WTC11 (cell line): ENCODE results near the gene FAM47E. TPM values are rescaled to one million over a fixed set of nuclear protein-coding genes. Genes with fewer than 3 reads are reported as not detected.

Experiments used
- AR ChIP-seq: fragments of 250-450 bp; sonication (Bioruptor Pico); IDR thresholded peaks from 2 replicates; pipeline ENCODE4 v1.9.0; 2021; ENCODE audit warnings: mild to moderate bottlenecking
- ARID4B ChIP-seq: sonication (generic); formaldehyde crosslinking; IDR thresholded peaks from 2 replicates; pipeline ENCODE4 v1.8.0; 2023; ENCODE audit warnings: missing genetic modification reagents, mild to moderate bottlenecking, borderline replicate concordance
- ATF1 ChIP-seq: sonication (generic); formaldehyde crosslinking; IDR thresholded peaks from 2 replicates; pipeline ENCODE4 v1.8.1; 2023; ENCODE audit warnings: mild to moderate bottlenecking, moderate library complexity, missing genetic modification reagents
- CREM ChIP-seq: sonication (generic); formaldehyde crosslinking; IDR thresholded peaks from 2 replicates; pipeline ENCODE4 v1.8.1; 2022; ENCODE audit warnings: mild to moderate bottlenecking, missing genetic modification reagents, moderate library complexity
- FOXJ3 ChIP-seq: sonication (generic); formaldehyde crosslinking; IDR thresholded peaks from 2 replicates; pipeline ENCODE4 v1.9.0; 2021; ENCODE audit warnings: missing genetic modification reagents, mild to moderate bottlenecking, borderline replicate concordance
- GABPB1 ChIP-seq: sonication (generic); formaldehyde crosslinking; IDR thresholded peaks from 2 replicates; pipeline ENCODE4 v1.8.1; 2023; ENCODE audit warnings: mild to moderate bottlenecking, missing genetic modification reagents
- IRF1 ChIP-seq: sonication (generic); formaldehyde crosslinking; IDR thresholded peaks from 2 replicates; pipeline ENCODE4 v1.8.0; 2023; ENCODE audit warnings: missing genetic modification reagents
- MXD4 ChIP-seq: fragments of 250-450 bp; sonication (Bioruptor Pico); IDR thresholded peaks from 2 replicates; pipeline ENCODE4 v1.8.0; 2021; ENCODE audit warnings: mild to moderate bottlenecking, moderate library complexity, borderline replicate concordance
- NFYB ChIP-seq: sonication (generic); formaldehyde crosslinking; conservative IDR thresholded peaks from 2 replicates; pipeline ENCODE4 v1.8.0; 2022; ENCODE audit warnings: low read depth, missing genetic modification reagents
- SMAD4 ChIP-seq: sonication (generic); formaldehyde crosslinking; IDR thresholded peaks from 2 replicates; pipeline ENCODE4 v1.8.0; 2022; ENCODE audit warnings: mild to moderate bottlenecking, missing genetic modification reagents
- SP1 ChIP-seq: sonication (generic); formaldehyde crosslinking; conservative IDR thresholded peaks from 2 replicates; pipeline ENCODE4 v1.8.1; 2022; ENCODE audit warnings: missing genetic modification reagents
- TEAD4 ChIP-seq: sonication (generic); formaldehyde crosslinking; IDR thresholded peaks from 2 replicates; pipeline ENCODE4 v1.8.0; 2022; ENCODE audit warnings: mild to moderate bottlenecking, missing genetic modification reagents
- ZNF121 ChIP-seq: sonication (generic); formaldehyde crosslinking; IDR thresholded peaks from 2 replicates; pipeline ENCODE4 v1.8.0; 2023; ENCODE audit warnings: missing genetic modification reagents
- ZNF138 ChIP-seq: sonication (generic); formaldehyde crosslinking; conservative IDR thresholded peaks from 2 replicates; pipeline ENCODE4 v1.8.1; 2022; ENCODE audit warnings: mild to moderate bottlenecking, moderate library complexity, missing genetic modification reagents
- ZNF219 ChIP-seq: sonication (generic); formaldehyde crosslinking; IDR thresholded peaks from 2 replicates; pipeline ENCODE4 v1.8.0; 2023; ENCODE audit warnings: missing genetic modification reagents, mild to moderate bottlenecking, borderline replicate concordance
- ZNF263 ChIP-seq: sonication (generic); formaldehyde crosslinking; IDR thresholded peaks from 2 replicates; pipeline ENCODE4 v1.8.1; 2022; ENCODE audit warnings: low read depth, mild to moderate bottlenecking, moderate library complexity, missing genetic modification reagents
- ZNF416 ChIP-seq: fragments of 250-450 bp; sonication (Bioruptor Pico); IDR thresholded peaks from 2 replicates; pipeline ENCODE4 v1.9.0; 2021; ENCODE audit warnings: mild to moderate bottlenecking, inconsistent platforms
- total RNA-seq: library from RNA; stranded (reverse); gene quantifications from 3 replicates; pipeline ENCODE4 v1.2.3, GENCODE V29; 2021
- TF ChIP-seq, protein P1 (sequence below): sonication (generic); formaldehyde crosslinking; IDR thresholded peaks from 2 replicates; pipeline ENCODE4 v1.8.1; 2023; ENCODE audit warnings: mild to moderate bottlenecking, moderate library complexity, missing genetic modification reagents
- TF ChIP-seq, protein P2 (sequence below): sonication (generic); formaldehyde crosslinking; IDR thresholded peaks from 2 replicates; pipeline ENCODE4 v1.8.1; 2022; ENCODE audit warnings: low read depth, missing genetic modification reagents, borderline replicate concordance
- TF ChIP-seq, protein P3 (sequence below): fragments of 250-450 bp; sonication (Bioruptor Pico); conservative IDR thresholded peaks from 2 replicates; pipeline ENCODE4 v1.9.0; 2021; ENCODE audit warnings: mild to moderate bottlenecking

Gene FAM47E
- total RNA-seq, 1 experiment from 2014 or later, result 1.4 TPM

GRCh38 chr4:76213415-76214176 lies 37.9 kb upstream of the FAM47E start, which contains the start of gene SCARB2 (continued):
- no peak for TF ChIP-seq AR (CRISPR knock-in tag)
- TF ChIP-seq, protein P1, sequence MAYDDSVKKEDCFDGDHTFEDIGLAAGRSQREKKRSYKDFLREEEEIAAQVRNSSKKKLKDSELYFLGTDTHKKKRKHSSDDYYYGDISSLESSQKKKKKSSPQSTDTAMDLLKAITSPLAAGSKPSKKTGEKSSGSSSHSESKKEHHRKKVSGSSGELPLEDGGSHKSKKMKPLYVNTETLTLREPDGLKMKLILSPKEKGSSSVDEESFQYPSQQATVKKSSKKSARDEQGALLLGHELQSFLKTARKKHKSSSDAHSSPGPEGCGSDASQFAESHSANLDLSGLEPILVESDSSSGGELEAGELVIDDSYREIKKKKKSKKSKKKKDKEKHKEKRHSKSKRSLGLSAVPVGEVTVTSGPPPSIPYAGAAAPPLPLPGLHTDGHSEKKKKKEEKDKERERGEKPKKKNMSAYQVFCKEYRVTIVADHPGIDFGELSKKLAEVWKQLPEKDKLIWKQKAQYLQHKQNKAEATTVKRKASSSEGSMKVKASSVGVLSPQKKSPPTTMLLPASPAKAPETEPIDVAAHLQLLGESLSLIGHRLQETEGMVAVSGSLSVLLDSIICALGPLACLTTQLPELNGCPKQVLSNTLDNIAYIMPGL, result no peak; the same call in 1 of the 2 replicates
- TF ChIP-seq ZNF121, result no peak
- TF ChIP-seq FOXJ3 (CRISPR knock-in tag), result no peak
- TF ChIP-seq ARID4B, result no peak
- no peak for TF ChIP-seq ATF1
- no peak for TF ChIP-seq MXD4 (CRISPR knock-in tag)
- no peak; the same call in 1 of the 2 replicates for TF ChIP-seq ZNF219 (CRISPR knock-in tag)
- peak; percentile 53; the same call in 1 of the 2 replicates for TF ChIP-seq GABPB1 (CRISPR knock-in tag)
- TF ChIP-seq, protein P2, sequence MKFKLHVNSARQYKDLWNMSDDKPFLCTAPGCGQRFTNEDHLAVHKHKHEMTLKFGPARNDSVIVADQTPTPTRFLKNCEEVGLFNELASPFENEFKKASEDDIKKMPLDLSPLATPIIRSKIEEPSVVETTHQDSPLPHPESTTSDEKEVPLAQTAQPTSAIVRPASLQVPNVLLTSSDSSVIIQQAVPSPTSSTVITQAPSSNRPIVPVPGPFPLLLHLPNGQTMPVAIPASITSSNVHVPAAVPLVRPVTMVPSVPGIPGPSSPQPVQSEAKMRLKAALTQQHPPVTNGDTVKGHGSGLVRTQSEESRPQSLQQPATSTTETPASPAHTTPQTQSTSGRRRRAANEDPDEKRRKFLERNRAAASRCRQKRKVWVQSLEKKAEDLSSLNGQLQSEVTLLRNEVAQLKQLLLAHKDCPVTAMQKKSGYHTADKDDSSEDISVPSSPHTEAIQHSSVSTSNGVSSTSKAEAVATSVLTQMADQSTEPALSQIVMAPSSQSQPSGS (CRISPR knock-in tag), result no peak
- TF ChIP-seq, protein P3, sequence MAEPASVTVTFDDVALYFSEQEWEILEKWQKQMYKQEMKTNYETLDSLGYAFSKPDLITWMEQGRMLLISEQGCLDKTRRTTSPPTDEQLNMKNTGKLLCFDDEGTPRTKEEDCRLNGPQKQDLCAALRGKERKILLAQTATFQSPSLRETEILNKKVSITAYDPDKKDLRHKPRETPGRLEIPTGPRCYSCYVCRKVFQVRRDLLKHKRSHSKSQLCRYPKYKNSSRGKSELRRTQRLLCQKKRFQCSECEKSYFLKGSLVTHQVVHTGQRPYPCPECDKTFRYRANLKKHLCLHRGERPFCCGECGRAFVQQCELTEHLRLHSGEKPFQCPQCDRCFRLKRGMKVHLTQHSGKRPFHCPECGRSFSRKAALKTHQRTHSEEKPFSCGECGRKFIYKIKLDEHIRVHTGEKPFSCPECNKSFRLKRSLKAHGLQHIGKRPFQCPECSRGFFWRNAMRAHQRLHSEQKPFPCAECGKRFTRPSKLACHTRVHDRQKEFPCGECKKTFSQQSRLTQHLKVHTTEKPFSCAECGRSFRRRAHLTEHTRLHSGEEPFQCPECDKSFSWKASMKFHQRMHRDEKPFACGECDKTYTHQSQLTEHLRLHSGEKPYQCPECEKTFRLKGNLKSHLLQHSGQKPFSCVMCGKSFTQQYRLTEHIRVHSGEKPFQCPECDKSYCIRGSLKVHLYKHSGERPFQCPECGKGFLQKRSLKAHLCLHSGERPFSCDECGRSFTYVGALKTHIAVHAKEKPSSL (CRISPR knock-in tag), result no peak
- no peak; the same call in 1 of the 2 replicates for TF ChIP-seq NFYB
- no peak for TF ChIP-seq TEAD4 (CRISPR knock-in tag)
- TF ChIP-seq ZNF263 (CRISPR knock-in tag), result no peak
- TF ChIP-seq ZNF416 (CRISPR knock-in tag), result no peak
- no peak for TF ChIP-seq ZNF138
- 0 out of 2 replicates have a peak, but pooled peaks have one; percentile 54 for TF ChIP-seq IRF1
- TF ChIP-seq SP1 (CRISPR knock-in tag), result no peak; the same call in 1 of the 2 replicates
- no peak for TF ChIP-seq SMAD4
- TF ChIP-seq CREM (CRISPR knock-in tag), result peak; percentile 62; the same call in 1 of the 2 replicates
